OCI-LY3 (cell line): ENCODE results near the gene SRGAP1.

Source experiments
- H2AFZ ChIP-seq: fragments of 200-600, 300-600 bp; shearing (Covaris generic); 2 replicates; pipeline ENCODE4 v1.6.0; 2014; ENCODE audit warnings: antibody characterized with exemption, low read depth, low read length
- H3K27ac ChIP-seq: fragments of 200-600, 300-600 bp; sonication (generic); 2 replicates; pipeline ENCODE4 v1.5.1; 2014; ENCODE audit warnings: mild to moderate bottlenecking, low read length, moderate library complexity, mixed read lengths
- H3K27me3 ChIP-seq: fragments of 200-600, 300-600 bp; sonication (generic); 2 replicates; pipeline ENCODE4 v1.6.1; 2014; ENCODE audit warnings: low read depth, low read length, mixed read lengths
- H3K36me3 ChIP-seq: fragments of 200-600, 300-600 bp; sonication (generic); replicated peaks from 2 replicates; pipeline ENCODE3; 2014; ENCODE audit warnings: low read depth, low read length, mixed read lengths
- H3K4me1 ChIP-seq: fragments of 300-600, 200-600 bp; sonication (generic); 2 replicates; pipeline ENCODE4 v1.6.1; 2014; ENCODE audit warnings: low read length, mixed read lengths
- H3K4me2 ChIP-seq: fragments of 200-600, 300-600 bp; sonication (generic); 2 replicates; pipeline ENCODE4 v1.6.1; 2014; ENCODE audit warnings: low read length, mixed read lengths
- H3K4me3 ChIP-seq: fragments of 300-600, 200-600 bp; sonication (generic); 2 replicates; pipeline ENCODE4 v1.5.1; 2014; ENCODE audit warnings: antibody characterized with exemption, mild to moderate bottlenecking, low read length, moderate library complexity
- H3K79me2 ChIP-seq: fragments of 300-600, 200-600 bp; shearing (Covaris generic); 2 replicates; pipeline ENCODE4 v1.6.1; 2014; ENCODE audit warnings: mild to moderate bottlenecking, low read length, mixed read lengths
- H3K9ac ChIP-seq: fragments of 300-600, 200-600 bp; shearing (Covaris generic); 2 replicates; pipeline ENCODE4 v1.6.0; 2014; ENCODE audit warnings: mild to moderate bottlenecking, low read length, moderate library complexity
- H3K9me3 ChIP-seq: fragments of 200-600, 300-600 bp; shearing (Covaris generic); 2 replicates; pipeline ENCODE4 v1.6.1; 2014; ENCODE audit warnings: low read length, mixed read lengths; ENCODE audit not compliant: insufficient read depth
- H4K20me1 ChIP-seq: fragments of 200-600, 300-600 bp; sonication (generic); 2 replicates; pipeline ENCODE4 v1.6.1; 2016; ENCODE audit warnings: low read length, mixed read lengths; ENCODE audit not compliant: insufficient read depth
- CTCF ChIP-seq: fragments of 200-600, 300-600 bp; sonication (generic); IDR thresholded peaks from 2 replicates; pipeline ENCODE4 v1.5.1; 2014; ENCODE audit warnings: antibody characterized with exemption, low read length, low read depth
- EZH2phosphoT487 ChIP-seq: fragments of 200-600 bp; shearing (Covaris generic); IDR thresholded peaks from 2 replicates; pipeline ENCODE4 v1.6.1; 2018; ENCODE audit warnings: antibody characterized with exemption, mixed run types, low read depth

Gene SRGAP1

GRCh38 chr12:63944034-63944579 is 99.6 kb downstream of the SRGAP1 start:
- Histone ChIP-seq H2AFZ (no peak overlapping the region), H4K20me1 (no peaks in the 10 kb centered on the region), H3K27ac (no peak overlapping the region), H3K9me3 (no peaks in the 10 kb centered on the region), H3K27me3 (no peaks in the 10 kb centered on the region), H3K4me2 (no peak overlapping the region), H3K36me3 (no peaks in the 10 kb centered on the region), H3K4me1 (peaks cover 12% of the 10 kb centered on the region), H3K9ac (no peak overlapping the region), H3K79me2 (no peaks in the 10 kb centered on the region), H3K4me3 (no peak overlapping the region)
- TF ChIP-seq EZH2phosphoT487, result no peak

- no peak overlapping the region for H3K27ac ChIP-seq
- H3K4me3 ChIP-seq, result no peak overlapping the region
- H2AFZ ChIP-seq, result no peak overlapping the region; the same call in 1 of the 2 replicates
- no peaks in the 10 kb centered on the region for H4K20me1 ChIP-seq
- H3K9ac ChIP-seq, result no peak overlapping the region
- no peak overlapping the region for H3K4me2 ChIP-seq
- no peaks in the 10 kb centered on the region for H3K9me3 ChIP-seq
- no peaks in the 10 kb centered on the region for H3K79me2 ChIP-seq
- no peaks in the 10 kb centered on the region for H3K36me3 ChIP-seq
- TF ChIP-seq CTCF, result no peak
- peaks cover 12% of the 10 kb centered on the region for H3K4me1 ChIP-seq
- H3K27me3 ChIP-seq, result no peaks in the 10 kb centered on the region
Measured at GRCh38 chr12:63944586-63945228, 100.2 kb downstream of the SRGAP1 start.

GRCh38 chr12:63945777-63946176 is 101.3 kb downstream of the SRGAP1 start:
- Histone ChIP-seq H3K27me3 (no peaks in the 10 kb centered on the region), H4K20me1 (no peaks in the 10 kb centered on the region), H3K9me3 (no peaks in the 10 kb centered on the region), H3K27ac (no peak overlapping the region), H3K79me2 (no peaks in the 10 kb centered on the region), H3K4me1 (peaks cover 12% of the 10 kb centered on the region), H3K4me3 (no peak overlapping the region), H3K9ac (no peak overlapping the region), H3K36me3 (no peaks in the 10 kb centered on the region), H2AFZ (no peak overlapping the region), H3K4me2 (no peak overlapping the region)
- TF ChIP-seq EZH2phosphoT487, result no peak
- TF ChIP-seq CTCF, result no peak

GRCh38 chr12:63948211-63948610 is 103.7 kb downstream of the SRGAP1 start:
- Histone ChIP-seq H3K27me3 (no peaks in the 10 kb centered on the region), H2AFZ (no peak overlapping the region), H3K4me2 (no peak overlapping the region), H3K4me3 (no peak overlapping the region), H3K9ac (no peak overlapping the region), H3K79me2 (no peaks in the 10 kb centered on the region), H3K4me1 (peaks cover 10% of the 10 kb centered on the region), H4K20me1 (no peaks in the 10 kb centered on the region), H3K9me3 (no peaks in the 10 kb centered on the region), H3K36me3 (no peaks in the 10 kb centered on the region), H3K27ac (no peak overlapping the region)
- TF ChIP-seq EZH2phosphoT487 (no peak), CTCF (no peak)
